ENCODE measurements around the gene ANLN. TPM values are rescaled to one million over a fixed set of nuclear protein-coding genes. Genes with fewer than 3 reads are reported as not detected.

The ANLN gene
- total and polyA plus RNA-seq, 2 donors from 2014 or later, result 0.17 to 1.2 TPM

DNA sequence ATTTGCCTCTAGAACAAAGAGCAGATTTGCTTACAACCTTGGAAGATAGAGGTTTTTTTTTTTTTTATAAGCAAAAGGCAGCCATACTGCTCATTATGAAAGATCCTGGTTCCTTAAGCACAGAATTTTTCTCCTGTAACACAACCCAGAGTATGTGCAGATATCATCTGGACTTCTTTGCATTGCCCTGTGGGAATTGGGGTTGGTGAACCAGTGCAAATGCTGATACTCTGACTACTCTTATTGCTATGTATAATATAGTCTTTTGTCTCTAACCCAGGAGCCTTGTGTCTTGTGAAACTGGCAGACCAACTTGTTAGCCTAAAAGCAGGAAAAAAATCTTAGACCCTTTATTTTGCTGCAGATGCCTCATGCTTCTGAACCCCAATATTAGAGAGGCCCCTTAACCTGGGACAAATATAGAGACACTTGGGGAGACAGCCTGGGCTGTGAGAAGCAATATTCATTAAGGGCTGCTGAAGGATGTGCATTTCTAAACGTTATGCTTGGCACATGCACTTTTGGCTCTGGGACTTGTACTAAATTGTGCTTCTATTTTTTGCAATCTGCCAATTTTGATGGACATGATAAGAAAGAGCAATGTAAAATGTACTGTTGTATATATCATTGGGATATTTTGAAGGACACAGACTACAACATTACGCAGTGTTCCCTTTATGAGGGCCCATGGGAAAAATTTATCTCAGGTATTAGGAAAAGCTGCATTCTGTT, 78.9 kb downstream of the ANLN start:
- TF ChIP-seq, protein P1, sequence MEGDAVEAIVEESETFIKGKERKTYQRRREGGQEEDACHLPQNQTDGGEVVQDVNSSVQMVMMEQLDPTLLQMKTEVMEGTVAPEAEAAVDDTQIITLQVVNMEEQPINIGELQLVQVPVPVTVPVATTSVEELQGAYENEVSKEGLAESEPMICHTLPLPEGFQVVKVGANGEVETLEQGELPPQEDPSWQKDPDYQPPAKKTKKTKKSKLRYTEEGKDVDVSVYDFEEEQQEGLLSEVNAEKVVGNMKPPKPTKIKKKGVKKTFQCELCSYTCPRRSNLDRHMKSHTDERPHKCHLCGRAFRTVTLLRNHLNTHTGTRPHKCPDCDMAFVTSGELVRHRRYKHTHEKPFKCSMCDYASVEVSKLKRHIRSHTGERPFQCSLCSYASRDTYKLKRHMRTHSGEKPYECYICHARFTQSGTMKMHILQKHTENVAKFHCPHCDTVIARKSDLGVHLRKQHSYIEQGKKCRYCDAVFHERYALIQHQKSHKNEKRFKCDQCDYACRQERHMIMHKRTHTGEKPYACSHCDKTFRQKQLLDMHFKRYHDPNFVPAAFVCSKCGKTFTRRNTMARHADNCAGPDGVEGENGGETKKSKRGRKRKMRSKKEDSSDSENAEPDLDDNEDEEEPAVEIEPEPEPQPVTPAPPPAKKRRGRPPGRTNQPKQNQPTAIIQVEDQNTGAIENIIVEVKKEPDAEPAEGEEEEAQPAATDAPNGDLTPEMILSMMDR (IDR thresholded peaks at IDR 0.05; ENCODE audit: borderline replicate concordance, extremely low read depth, insufficient read depth), result no peak
- Histone ChIP-seq H3K36me3 (ENCODE audit: control insufficient read depth in 2 of 3, insufficient read depth in 3 of 3, low read length in 3 of 3) (no peaks in the 10 kb centered on the region), H3K9me3 (ENCODE audit: control insufficient read depth in 2 of 3, insufficient read depth in 1 of 3, low read length in 3 of 3) (peaks cover 0 to 4% (median 0%) of the 10 kb centered on the region in 3 donors), H3K4me3 (ENCODE audit: low read length in 3 of 3) (no peak overlapping the region), H3K9ac (ENCODE audit: low read length in 3 of 3) (no peak overlapping the region), H3K27ac (ENCODE audit: low read depth in 2 of 2, low read length in 2 of 2) (no peak overlapping the region), H3K4me1 (ENCODE audit: control insufficient read depth in 2 of 3, insufficient read depth in 2 of 3, low read depth in 1 of 3, low read length in 3 of 3) (no peaks in the 10 kb centered on the region), H3K27me3 (ENCODE audit: control insufficient read depth, insufficient read depth, low read length) (no peaks in the 10 kb centered on the region)
- intact Hi-C loops (cut with DNase I), result no loop called here
- no peak for FAIRE-seq
- DNase-seq, result no peak

DNA sequence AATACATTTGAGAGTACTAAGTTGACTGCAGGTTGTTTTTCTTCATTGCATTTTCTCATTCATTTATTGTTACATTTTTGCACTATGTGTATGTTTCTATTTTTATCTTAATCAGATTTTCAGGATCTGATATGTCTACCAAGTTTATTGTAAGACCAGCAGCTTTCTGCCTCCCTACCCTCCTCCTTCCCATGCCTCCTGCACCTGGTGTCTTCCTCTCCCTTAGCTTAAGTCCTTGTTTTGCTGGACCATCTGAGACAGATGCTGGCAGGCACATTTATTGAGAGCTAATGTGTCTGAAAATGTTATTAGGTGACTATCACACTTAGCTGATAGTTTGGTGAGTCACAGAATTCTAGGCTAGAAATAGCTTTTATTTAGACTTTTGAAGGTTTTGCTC, 79.6 kb downstream of the ANLN start:
- no peak overlapping the region for H3K4me3 ChIP-seq (ENCODE audit: low read length in 3 of 3)
- H3K9ac ChIP-seq (ENCODE audit: low read length in 3 of 3), result no peak overlapping the region
- no peak for DNase-seq
- peaks cover 0 to 4% (median 0%) of the 10 kb centered on the region in 3 donors for H3K9me3 ChIP-seq (ENCODE audit: control insufficient read depth in 2 of 3, insufficient read depth in 1 of 3, low read length in 3 of 3)
- FAIRE-seq, result no peak
- TF ChIP-seq, protein P1 (IDR thresholded peaks at IDR 0.05; ENCODE audit: borderline replicate concordance, extremely low read depth, insufficient read depth), result no peak
- H3K27ac ChIP-seq (ENCODE audit: low read depth in 2 of 2, low read length in 2 of 2), result no peak overlapping the region
- H3K4me1 ChIP-seq (ENCODE audit: control insufficient read depth in 2 of 3, insufficient read depth in 2 of 3, low read depth in 1 of 3, low read length in 3 of 3), result no peaks in the 10 kb centered on the region
- H3K27me3 ChIP-seq (ENCODE audit: control insufficient read depth, insufficient read depth, low read length), result no peaks in the 10 kb centered on the region
- intact Hi-C loops (cut with DNase I), result no loop called here
- H3K36me3 ChIP-seq (ENCODE audit: control insufficient read depth in 2 of 3, insufficient read depth in 3 of 3, low read length in 3 of 3), result no peaks in the 10 kb centered on the region

DNA sequence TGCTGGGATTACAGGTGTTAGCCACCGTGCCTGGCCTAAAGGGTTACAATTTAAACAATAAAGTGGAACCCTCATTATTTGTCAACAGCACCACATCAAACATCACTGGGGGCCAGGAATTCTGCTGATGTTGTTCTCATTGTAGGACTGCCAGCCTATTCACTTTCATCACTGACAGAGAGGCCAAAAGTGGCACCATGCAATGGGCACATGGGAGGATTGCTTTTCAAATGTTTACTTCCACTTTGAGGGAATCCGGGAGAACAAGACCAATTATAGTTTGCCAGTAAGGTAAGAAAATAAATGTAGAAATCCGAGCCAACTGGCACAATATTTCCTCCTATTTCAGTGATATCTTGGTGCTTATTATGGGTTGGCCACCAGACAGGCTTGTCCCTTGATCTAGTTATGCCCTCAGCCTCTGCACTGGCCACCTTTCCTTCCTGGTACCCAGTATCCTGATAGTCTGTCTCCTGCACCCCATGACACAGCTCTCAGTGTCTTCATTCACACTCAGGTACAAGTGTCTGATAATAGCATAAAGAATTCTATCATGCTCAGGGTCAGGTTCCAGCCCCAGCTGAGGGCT, 82.6 kb downstream of the ANLN start:
- no peaks in the 10 kb centered on the region for H3K9me3 ChIP-seq (ENCODE audit: control insufficient read depth in 2 of 3, insufficient read depth in 1 of 3, low read length in 3 of 3)
- H3K4me1 ChIP-seq (ENCODE audit: control insufficient read depth in 2 of 3, insufficient read depth in 2 of 3, low read depth in 1 of 3, low read length in 3 of 3), result no peaks in the 10 kb centered on the region
- no peak overlapping the region for H3K9ac ChIP-seq (ENCODE audit: low read length in 3 of 3)
- no peaks in the 10 kb centered on the region for H3K27me3 ChIP-seq (ENCODE audit: control insufficient read depth, insufficient read depth, low read length)
- H3K4me3 ChIP-seq (ENCODE audit: low read length in 3 of 3), result no peak overlapping the region
- no peaks in the 10 kb centered on the region for H3K36me3 ChIP-seq (ENCODE audit: control insufficient read depth in 2 of 3, insufficient read depth in 3 of 3, low read length in 3 of 3)
- DNase-seq, result no peak
- FAIRE-seq, result no peak
- intact Hi-C loops (cut with DNase I), result no loop called here
- no peak overlapping the region for H3K27ac ChIP-seq (ENCODE audit: low read depth in 2 of 2, low read length in 2 of 2)
- TF ChIP-seq, protein P1 (IDR thresholded peaks at IDR 0.05; ENCODE audit: borderline replicate concordance, extremely low read depth, insufficient read depth), result no peak

Measured in kidney (tissue), 14 donors.